ENCODE results near the gene TPSG1.
"Not testable (repeated sequence)": the region's sequence is repeated elsewhere in the genome, so short reads cannot be mapped to it uniquely, and the experiment has no call there.

The TPSG1 gene

GRCh38 chr16:1230084-1230470, 5.0 kb upstream of the TPSG1 start, which contains the start of gene TPSB2:
Gene TPSB2 (minus strand): TSS chr16:1230184. CDS start chr16:1229951, 233 bp downstream.
- not testable (repeated sequence) for ATAC-seq

GRCh38 chr16:1229476-1229875, 4.4 kb upstream of the TPSG1 start:
- not testable (repeated sequence) for ATAC-seq

- ATAC-seq = not testable (repeated sequence)
Measured at GRCh38 chr16:1228227-1228626, 3.2 kb upstream of the TPSG1 start.

- not testable (repeated sequence) for ATAC-seq
Measured at GRCh38 chr16:1226692-1227091, 1.6 kb upstream of the TPSG1 start.

- not testable (repeated sequence) for ATAC-seq
Measured at GRCh38 chr16:1225728-1226311, 752 bp upstream of the TPSG1 start.

GRCh38 chr16:1224558-1224957, 510 bp downstream of the TPSG1 start:
- no peak for ATAC-seq

GRCh38 chr16:1223355-1224214, 1.5 kb downstream of the TPSG1 start:
- no peak for ATAC-seq

- ATAC-seq = no peak
Measured at GRCh38 chr16:1222553-1223354, 2.3 kb downstream of the TPSG1 start.

GRCh38 chr16:1221628-1222552, 3.2 kb downstream of the TPSG1 start:
- ATAC-seq = no peak

GRCh38 chr16:1220841-1221627, 4.0 kb downstream of the TPSG1 start:
- no peak for ATAC-seq

- no peak for ATAC-seq
Measured at GRCh38 chr16:1220098-1220728, 4.9 kb downstream of the TPSG1 start.

- no peak for ATAC-seq
Measured at GRCh38 chr16:1218930-1219611, 6.0 kb downstream of the TPSG1 start.

- no peak for ATAC-seq
Measured at GRCh38 chr16:1218061-1218929, 6.8 kb downstream of the TPSG1 start.

GRCh38 chr16:1217526-1217925, 7.5 kb downstream of the TPSG1 start:
- ATAC-seq = no peak

GRCh38 chr16:1216681-1217400, 8.2 kb downstream of the TPSG1 start:
- ATAC-seq = no peak

- ATAC-seq = no peak
Measured at GRCh38 chr16:1216296-1216619, 8.8 kb downstream of the TPSG1 start.

- ATAC-seq = no peak
Measured at GRCh38 chr16:1215574-1216295, 9.3 kb downstream of the TPSG1 start.

GRCh38 chr16:1214719-1215118, 10.3 kb downstream of the TPSG1 start:
- no peak for ATAC-seq

Measured in activated CD4-positive, CD25-positive, alpha-beta regulatory T cell treated with anti-CD3 and anti-CD28 coated beads, Interleukin-2, amount 50 U/mL, for 24 hours (primary cell).